IPS DF 19.7 (cell line): Measurements from ENCODE around the gene NANS.
"Not testable (repeated sequence)": the region's sequence is repeated elsewhere in the genome, so short reads cannot be mapped to it uniquely, and the experiment has no call there.

Experiments
- DNase-seq: peaks from one replicate; pipeline ENCODE4 v3.0.0-alpha.2; 2013; ENCODE audit warnings: low read depth, low spot score

Gene NANS

GRCh38 chr9:98056269-98057137, at the start of gene NANS:
TSS of gene NANS (plus strand) at chr9:98056732. CDS start at chr9:98056809, 77 bp downstream.
- peak; percentile 81 for DNase-seq

- no peak for DNase-seq
Observed at GRCh38 chr9:98007251-98007928, 49.1 kb upstream of the NANS start.

GRCh38 chr9:98008764-98009163, 47.8 kb upstream of the NANS start:
- no peak for DNase-seq

- DNase-seq = no peak
Observed at GRCh38 chr9:98009437-98009836, 47.1 kb upstream of the NANS start.

- no peak for DNase-seq
Observed at GRCh38 chr9:98009936-98010335, 46.6 kb upstream of the NANS start.

GRCh38 chr9:98010445-98010844, 46.1 kb upstream of the NANS start:
- DNase-seq = no peak

GRCh38 chr9:98011122-98011521, 45.4 kb upstream of the NANS start:
- DNase-seq = no peak

- DNase-seq = no peak
Observed at GRCh38 chr9:98016137-98016680, 40.3 kb upstream of the NANS start.

GRCh38 chr9:98017306-98017705, 39.2 kb upstream of the NANS start:
- no peak for DNase-seq

GRCh38 chr9:98018347-98018746, 38.2 kb upstream of the NANS start:
- DNase-seq = no peak

- no peak for DNase-seq
Observed at GRCh38 chr9:98019098-98019497, 37.4 kb upstream of the NANS start.

- not testable (repeated sequence) for DNase-seq
Observed at GRCh38 chr9:98019869-98020268, 36.7 kb upstream of the NANS start.

- no peak for DNase-seq
Observed at GRCh38 chr9:98020476-98021145, 35.9 kb upstream of the NANS start.

- no peak for DNase-seq
Observed at GRCh38 chr9:98021306-98022040, 35.1 kb upstream of the NANS start.

- no peak for DNase-seq
Observed at GRCh38 chr9:98022447-98022846, 34.1 kb upstream of the NANS start.

- DNase-seq = no peak
Observed at GRCh38 chr9:98024702-98025101, 31.8 kb upstream of the NANS start.

GRCh38 chr9:98031169-98031568, 25.4 kb upstream of the NANS start:
- no peak for DNase-seq

- no peak for DNase-seq
Observed at GRCh38 chr9:98031935-98032334, 24.6 kb upstream of the NANS start.

GRCh38 chr9:98034593-98035546, 21.7 kb upstream of the NANS start:
- no peak for DNase-seq

- DNase-seq = no peak
Observed at GRCh38 chr9:98037357-98037756, 19.2 kb upstream of the NANS start.
